B cell (primary cell): ENCODE results near the gene DEAF1. TPM values are rescaled to one million over a fixed set of nuclear protein-coding genes. Genes with fewer than 3 reads are reported as not detected.

ENCODE experiments used
- ATAC-seq: fragments of 200-7000 bp; cut with Tn5 transposase; one replicate; pipeline ENCODE4 v1.10.0; 2021; ENCODE audit warnings: low read depth, mild to moderate bottlenecking, moderate number of reproducible peaks, moderate library complexity
- CTCF ChIA-PET: fragments of 350-600 bp; sonication (Branson Sonifier 250); formaldehyde crosslinking; loops from one replicate; lab custom pipeline; 2021; ENCODE audit warnings: antibody characterized with exemption, inconsistent platforms; lab: Charles Lee
- POLR2A ChIA-PET: fragments of 350-600 bp; sonication (Branson Sonifier 250); formaldehyde crosslinking; loops from one replicate; lab custom pipeline; 2021; ENCODE audit warnings: antibody characterized with exemption; lab: Charles Lee
- DNase-seq: peaks from one replicate; pipeline ENCODE4 v3.0.0; 2013
- H2AFZ ChIP-seq: 2 replicates; pipeline ENCODE4 v1.6.1; 2012; ENCODE audit warnings: mild to moderate bottlenecking, low read depth, low read length; ENCODE audit not compliant: insufficient read depth, poor library complexity, severe bottlenecking
- H3K27ac ChIP-seq, 2 donors: 1 replicate in 1 of 2; 2 replicates in 1 of 2; pipeline ENCODE4 v1.5.1; 2012 to 2013; ENCODE audit warnings: low read length in 2 of 2, mild to moderate bottlenecking in 2 of 2, moderate library complexity in 1 of 2
- H3K27me3 ChIP-seq, 4 experiments: fragments of 200-600 bp in 1 of 4; sonication (generic) in 1 of 4; replicated peaks in 1 of 4; 1 replicate in 2 of 4; 2 replicates in 2 of 4; pipeline versions ENCODE4 v1.6.1 to v1.7.0; 2013 to 2016; ENCODE audit warnings: low read length in 3 of 4, mild to moderate bottlenecking in 2 of 4, mixed read lengths in 1 of 4, moderate library complexity in 1 of 4; ENCODE audit not compliant: insufficient read depth in 4 of 4, control insufficient read depth in 3 of 4; ENCODE audit errors: control extremely low read depth in 1 of 4
- H3K36me3 ChIP-seq, 2 experiments: replicated peaks in 1 of 2; 1 replicate in 1 of 2; 2 replicates in 1 of 2; pipeline versions ENCODE4 v1.6.1 to v1.7.1; 2013; ENCODE audit warnings: low read length in 1 of 2; ENCODE audit not compliant: insufficient read depth in 2 of 2, control insufficient read depth in 1 of 2; ENCODE audit errors: control extremely low read depth in 1 of 2, extremely low read depth in 1 of 2
- H3K4me1 ChIP-seq, 2 donors: fragments of 200-600 bp in 1 of 2; sonication (generic) in 1 of 2; 1 replicate in 1 of 2; 2 replicates in 1 of 2; pipeline versions ENCODE4 v1.5.1 to v1.6.1; 2013 to 2017; ENCODE audit warnings: low read length in 2 of 2; ENCODE audit not compliant: control insufficient read depth in 2 of 2, insufficient read depth in 2 of 2
- H3K4me2 ChIP-seq: replicated peaks from 2 replicates; pipeline ENCODE3; 2012; ENCODE audit warnings: mild to moderate bottlenecking, low read depth, low read length; ENCODE audit not compliant: poor library complexity, severe bottlenecking
- H3K4me3 ChIP-seq, 5 experiments: fragments of 200-600 bp in 1 of 5; sonication (generic) in 1 of 5; 1 replicate in 3 of 5; 2 replicates in 2 of 5; pipeline versions ENCODE4 v1.5.1 to v1.7.0; 2011 to 2016; ENCODE audit warnings: low read length in 4 of 5, mild to moderate bottlenecking in 4 of 5, low read depth in 2 of 5, control low read depth in 1 of 5, moderate library complexity in 1 of 5; ENCODE audit not compliant: insufficient read depth in 1 of 5; ENCODE audit errors: control extremely low read depth in 1 of 5, extremely low read depth in 1 of 5
- H3K79me2 ChIP-seq: fragments of 200-600 bp; sonication (generic); one replicate; pipeline ENCODE4 v1.6.0; 2016; ENCODE audit warnings: low read length; ENCODE audit not compliant: control insufficient read depth, insufficient read depth
- H3K9ac ChIP-seq: fragments of 200-600 bp; sonication (generic); 2 replicates; pipeline ENCODE4 v1.6.1; 2017; ENCODE audit warnings: mild to moderate bottlenecking, low read length, moderate library complexity
- H3K9me3 ChIP-seq, 3 donors: one replicate each; pipeline versions ENCODE4 v1.6.1 to v1.7.1; 2013; ENCODE audit warnings: low read length in 2 of 3; ENCODE audit not compliant: control insufficient read depth in 2 of 3, insufficient read depth in 1 of 3; ENCODE audit errors: control extremely low read depth in 1 of 3
- H4K20me1 ChIP-seq: 2 replicates; pipeline ENCODE4 v1.6.0; 2012; ENCODE audit warnings: mild to moderate bottlenecking, low read length; ENCODE audit not compliant: insufficient read depth, control insufficient read depth, poor library complexity, severe bottlenecking
- H3K27ac Mint-ChIP-seq: one replicate; pipeline ENCODE4 v1.8.0; 2021; ENCODE audit warnings: mixed read lengths
- H3K27me3 Mint-ChIP-seq: one replicate; pipeline ENCODE4 v1.8.0; 2021; ENCODE audit warnings: mixed read lengths
- H3K4me1 Mint-ChIP-seq: one replicate; pipeline ENCODE4 v1.8.0; 2021; ENCODE audit warnings: mixed read lengths
- H3K4me3 Mint-ChIP-seq: one replicate; pipeline ENCODE4 v1.8.0; 2021; ENCODE audit warnings: mixed read lengths
- H3K9me3 Mint-ChIP-seq: one replicate; pipeline ENCODE4 v1.8.0; 2022; ENCODE audit warnings: mixed read lengths; ENCODE audit not compliant: insufficient read depth
- CTCF ChIP-seq: fragments of 200-600 bp; IDR thresholded peaks from one replicate; pipeline ENCODE4 v1.8.0; 2022; ENCODE audit warnings: antibody characterized with exemption, mild to moderate bottlenecking
- EZH2 ChIP-seq: IDR thresholded peaks from 2 replicates; pipeline ENCODE4 v1.6.1; 2012; ENCODE audit warnings: borderline replicate concordance, low read depth, mild to moderate bottlenecking, moderate library complexity, low read length; ENCODE audit not compliant: insufficient read depth, poor library complexity, severe bottlenecking
- WGBS: methylation state at CpG from one replicate; pipeline ENCODE4 v1.1.5; 2013; ENCODE audit warnings: missing lambda C conversion rate; ENCODE audit not compliant: insufficient coverage; 5-methylcytosine and 5-hydroxymethylcytosine counted together
- intact Hi-C: fragments of 100-400 bp; cut with micrococcal nuclease; formaldehyde crosslinking; loops from one replicate; pipeline ENCODE4 v1.10.0; 2022
- polyA plus RNA-seq: library from polyadenylated mRNA; depleted of rRNA; stranded (reverse); fragments of >200 nt; gene quantifications from 2 replicates; pipeline ENCODE4 v1.2.3, GENCODE V29; 2012
- total RNA-seq, 2 donors: library from RNA; stranded (reverse); fragments of 120-200 nt in 1 of 2; gene quantifications; 1 replicate in 1 of 2; 2 replicates in 1 of 2; pipeline versions ENCODE4 v1.2.3 to v1.2.4, GENCODE V29; 2013 to 2022

Gene DEAF1
- total and polyA plus RNA-seq, 2 donors (not counting 1 experiment from before 2014, with no cell fraction given): 31.8 to 53.6 TPM

DNA sequence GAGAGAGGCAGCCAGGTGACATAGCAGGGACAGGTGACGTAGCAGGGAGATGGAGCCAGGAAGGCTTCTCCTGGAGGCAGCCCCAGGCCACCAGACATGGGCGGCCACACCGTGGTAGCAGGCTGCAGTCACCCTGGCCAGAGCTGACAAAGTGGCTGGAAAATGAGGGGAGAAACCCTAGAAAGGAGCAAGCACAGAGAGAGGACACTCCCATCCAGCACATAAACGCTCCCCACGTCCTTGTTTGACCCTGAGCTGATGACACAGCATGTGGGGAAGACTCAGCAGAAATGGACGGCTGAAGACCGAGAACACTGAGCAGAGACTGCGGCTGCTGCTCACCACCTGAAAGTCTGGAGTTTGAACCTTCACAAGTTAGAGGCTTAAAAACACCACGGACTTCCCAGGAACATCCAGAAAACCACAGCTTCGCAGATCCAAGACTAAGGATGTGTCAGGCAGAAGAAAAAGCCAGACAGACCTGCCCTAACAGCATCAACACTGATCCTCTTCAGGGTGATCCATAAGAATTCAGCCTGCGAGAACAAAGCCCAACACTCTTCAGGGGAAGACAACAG, 29.2 kb downstream of the DEAF1 start:
- H4K20me1 ChIP-seq: peaks cover 10% of the 10 kb centered on the region
- Mint-ChIP-seq H3K9me3 (no peaks in the 10 kb centered on the region), H3K27ac (no peak overlapping the region), H3K4me3 (no peak overlapping the region), H3K4me1 (no peaks in the 10 kb centered on the region), H3K27me3 (no peaks in the 10 kb centered on the region)
- ChIA-PET POLR2A (no interaction called here), CTCF (interaction anchor here (1.0 to 8.7 kb wide), 2 partner anchors 59 to 101 kb away, joined by 3 to 104 read pairs; no protein-coding TSS in a partner anchor)
- H3K27ac ChIP-seq: no peak overlapping the region
- ATAC-seq (no peak), DNase-seq (no peak)
- no peak overlapping the region for H3K4me2 ChIP-seq
- TF ChIP-seq EZH2: no peak
- TF ChIP-seq CTCF: no peak
- H3K9ac ChIP-seq: no peak overlapping the region
- no peak overlapping the region for H3K4me3 ChIP-seq
- no peaks in the 10 kb centered on the region for H3K4me1 ChIP-seq
- peaks cover 15% of the 10 kb centered on the region for H3K79me2 ChIP-seq
- no peaks in the 10 kb centered on the region for H3K9me3 ChIP-seq
- no peak overlapping the region for H2AFZ ChIP-seq
- peaks cover 0 to 12% of the 10 kb centered on the region in 2 experiments for H3K36me3 ChIP-seq
- WGBS: 82% methylated on average over 11 of the region's 11 CpGs
- intact Hi-C loops: no loop called here
- H3K27me3 ChIP-seq: no peaks in the 10 kb centered on the region

DNA sequence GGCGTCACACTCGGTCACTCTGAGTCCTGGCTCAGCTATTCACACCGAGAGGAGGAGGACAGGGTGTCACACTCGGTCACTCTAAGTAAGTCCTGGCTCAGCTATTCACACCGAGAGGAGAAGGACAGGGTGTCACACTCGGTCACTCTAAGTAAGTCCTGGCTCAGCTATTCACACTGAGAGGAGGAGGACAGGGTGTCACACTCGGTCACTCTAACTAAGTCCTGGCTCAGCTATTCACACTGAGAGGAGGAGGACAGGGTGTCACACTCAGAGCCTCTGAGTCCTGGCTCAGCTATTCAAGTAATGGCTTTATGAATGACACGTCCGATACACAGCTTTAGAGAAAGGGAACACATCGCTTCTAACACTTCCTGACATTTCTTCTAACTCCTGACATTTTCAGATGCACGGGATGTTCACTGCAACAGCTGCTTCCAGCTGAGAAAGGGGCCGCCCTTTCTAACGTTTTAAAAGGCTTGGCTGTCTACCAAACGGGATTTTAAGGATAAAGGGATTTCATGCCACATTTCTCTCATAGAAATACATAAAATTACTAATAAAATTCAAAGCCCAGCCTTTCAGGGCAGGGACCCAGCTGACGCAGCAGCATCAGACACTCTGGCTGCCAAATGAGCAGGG, 29.8 kb downstream of the DEAF1 start:
- DNase-seq: no peak
- H3K27ac ChIP-seq: no peak overlapping the region
- POLR2A ChIA-PET: no interaction called here
- H4K20me1 ChIP-seq: peaks cover 15% of the 10 kb centered on the region
- ATAC-seq: no peak
- H3K36me3 ChIP-seq: peaks cover 0 to 13% of the 10 kb centered on the region in 2 experiments
- H3K4me1 Mint-ChIP-seq: no peaks in the 10 kb centered on the region
- CTCF ChIA-PET: interaction anchor here (1.0 to 8.7 kb wide), 2 partner anchors 60 to 101 kb away, joined by 3 to 104 read pairs; no protein-coding TSS in a partner anchor
- peaks cover 18% of the 10 kb centered on the region for H3K79me2 ChIP-seq
- H3K4me1 ChIP-seq: no peaks in the 10 kb centered on the region
- no peaks in the 10 kb centered on the region for H3K27me3 ChIP-seq
- no peak overlapping the region for H3K4me3 ChIP-seq
- no peak overlapping the region for H3K27ac Mint-ChIP-seq
- no peak overlapping the region for H3K4me3 Mint-ChIP-seq
- H3K9me3 Mint-ChIP-seq: no peaks in the 10 kb centered on the region
- H3K9me3 ChIP-seq: no peaks in the 10 kb centered on the region
- no peak overlapping the region for H2AFZ ChIP-seq
- intact Hi-C loops: no loop called here
- 100% methylated on average over 1 of the region's 15 CpGs for WGBS
- H3K27me3 Mint-ChIP-seq: no peaks in the 10 kb centered on the region
- no peak overlapping the region for H3K4me2 ChIP-seq
- no peak for TF ChIP-seq EZH2
- no peak for TF ChIP-seq CTCF
- no peak overlapping the region for H3K9ac ChIP-seq
